Uterus (tissue), 2 donors: ENCODE data around the gene DPY19L2.
"Not testable (repeated sequence)": the region's sequence is repeated elsewhere in the genome, so short reads cannot be mapped to it uniquely, and the experiment has no call there.

Experiments
- CTCF ChIP-seq, 4 experiments: fragments of 200-600 bp in 2 of 4; fragments of 450-650 bp in 2 of 4; sonication (generic) in 2 of 4; IDR thresholded peaks; one replicate each; pipeline ENCODE4 v1.5.1; 2016 to 2019; ENCODE audit warnings: antibody characterized with exemption in 4 of 4, mild to moderate bottlenecking in 2 of 4, moderate library complexity in 1 of 4
- POLR2A ChIP-seq, 2 donors: fragments of 450-650 bp; IDR thresholded peaks; one replicate each; pipeline ENCODE4 v1.6.1; 2016; ENCODE audit warnings: antibody characterized with exemption in 2 of 2, mild to moderate bottlenecking in 1 of 2, moderate library complexity in 1 of 2

GRCh38 chr12:63658501-63658900 is 9.8 kb downstream of the DPY19L2 start:
- TF ChIP-seq CTCF, POLR2A (IDR thresholded peaks at IDR 0.05): not testable (repeated sequence)
